Measurements from ENCODE around the gene FBXO2.

DNA sequence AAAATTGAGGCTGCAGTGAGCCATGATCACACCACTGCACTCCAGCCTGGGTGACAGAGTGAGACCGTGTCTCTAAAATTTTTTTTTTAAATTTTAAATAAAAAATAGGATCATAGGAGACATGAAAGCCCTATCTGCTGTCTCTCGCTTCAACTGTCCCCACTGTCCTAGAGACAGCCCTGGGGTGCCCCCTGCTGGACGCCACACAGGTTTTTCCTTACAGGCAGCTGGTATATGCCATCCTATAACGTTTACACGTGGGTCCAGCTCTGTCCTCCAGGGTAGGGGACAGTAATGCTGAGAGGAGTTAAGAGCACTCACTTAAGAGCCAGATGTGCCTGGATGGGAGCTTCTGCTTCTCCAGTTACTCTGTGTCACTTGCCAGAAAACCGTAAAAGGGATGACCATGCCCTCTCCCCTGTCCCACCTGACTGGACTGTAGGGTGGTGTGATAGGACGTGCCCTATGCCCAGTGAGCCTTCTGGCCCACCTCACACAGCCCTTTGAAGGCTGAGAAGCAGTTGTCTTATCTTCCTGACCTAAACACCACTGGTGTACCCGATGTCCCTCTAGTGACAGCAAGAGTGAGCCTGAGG is 8.5 kb downstream of the FBXO2 start:
- TF ChIP-seq, protein P1, sequence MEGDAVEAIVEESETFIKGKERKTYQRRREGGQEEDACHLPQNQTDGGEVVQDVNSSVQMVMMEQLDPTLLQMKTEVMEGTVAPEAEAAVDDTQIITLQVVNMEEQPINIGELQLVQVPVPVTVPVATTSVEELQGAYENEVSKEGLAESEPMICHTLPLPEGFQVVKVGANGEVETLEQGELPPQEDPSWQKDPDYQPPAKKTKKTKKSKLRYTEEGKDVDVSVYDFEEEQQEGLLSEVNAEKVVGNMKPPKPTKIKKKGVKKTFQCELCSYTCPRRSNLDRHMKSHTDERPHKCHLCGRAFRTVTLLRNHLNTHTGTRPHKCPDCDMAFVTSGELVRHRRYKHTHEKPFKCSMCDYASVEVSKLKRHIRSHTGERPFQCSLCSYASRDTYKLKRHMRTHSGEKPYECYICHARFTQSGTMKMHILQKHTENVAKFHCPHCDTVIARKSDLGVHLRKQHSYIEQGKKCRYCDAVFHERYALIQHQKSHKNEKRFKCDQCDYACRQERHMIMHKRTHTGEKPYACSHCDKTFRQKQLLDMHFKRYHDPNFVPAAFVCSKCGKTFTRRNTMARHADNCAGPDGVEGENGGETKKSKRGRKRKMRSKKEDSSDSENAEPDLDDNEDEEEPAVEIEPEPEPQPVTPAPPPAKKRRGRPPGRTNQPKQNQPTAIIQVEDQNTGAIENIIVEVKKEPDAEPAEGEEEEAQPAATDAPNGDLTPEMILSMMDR (IDR thresholded peaks at IDR 0.05 in 2 of 3, conservative IDR thresholded peaks at IDR 0.05 in 1 of 3; ENCODE audit: borderline replicate concordance in 1 of 3, insufficient read depth in 1 of 3, low read depth in 2 of 3, low read length in 2 of 3) = peak in 2 of 3 experiments; percentile 73 to 87; a peak in 4 of 6 replicates
- TF ChIP-seq, protein P2, sequence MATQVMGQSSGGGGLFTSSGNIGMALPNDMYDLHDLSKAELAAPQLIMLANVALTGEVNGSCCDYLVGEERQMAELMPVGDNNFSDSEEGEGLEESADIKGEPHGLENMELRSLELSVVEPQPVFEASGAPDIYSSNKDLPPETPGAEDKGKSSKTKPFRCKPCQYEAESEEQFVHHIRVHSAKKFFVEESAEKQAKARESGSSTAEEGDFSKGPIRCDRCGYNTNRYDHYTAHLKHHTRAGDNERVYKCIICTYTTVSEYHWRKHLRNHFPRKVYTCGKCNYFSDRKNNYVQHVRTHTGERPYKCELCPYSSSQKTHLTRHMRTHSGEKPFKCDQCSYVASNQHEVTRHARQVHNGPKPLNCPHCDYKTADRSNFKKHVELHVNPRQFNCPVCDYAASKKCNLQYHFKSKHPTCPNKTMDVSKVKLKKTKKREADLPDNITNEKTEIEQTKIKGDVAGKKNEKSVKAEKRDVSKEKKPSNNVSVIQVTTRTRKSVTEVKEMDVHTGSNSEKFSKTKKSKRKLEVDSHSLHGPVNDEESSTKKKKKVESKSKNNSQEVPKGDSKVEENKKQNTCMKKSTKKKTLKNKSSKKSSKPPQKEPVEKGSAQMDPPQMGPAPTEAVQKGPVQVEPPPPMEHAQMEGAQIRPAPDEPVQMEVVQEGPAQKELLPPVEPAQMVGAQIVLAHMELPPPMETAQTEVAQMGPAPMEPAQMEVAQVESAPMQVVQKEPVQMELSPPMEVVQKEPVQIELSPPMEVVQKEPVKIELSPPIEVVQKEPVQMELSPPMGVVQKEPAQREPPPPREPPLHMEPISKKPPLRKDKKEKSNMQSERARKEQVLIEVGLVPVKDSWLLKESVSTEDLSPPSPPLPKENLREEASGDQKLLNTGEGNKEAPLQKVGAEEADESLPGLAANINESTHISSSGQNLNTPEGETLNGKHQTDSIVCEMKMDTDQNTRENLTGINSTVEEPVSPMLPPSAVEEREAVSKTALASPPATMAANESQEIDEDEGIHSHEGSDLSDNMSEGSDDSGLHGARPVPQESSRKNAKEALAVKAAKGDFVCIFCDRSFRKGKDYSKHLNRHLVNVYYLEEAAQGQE (IDR thresholded peaks at IDR 0.05; ENCODE audit: low read depth) = no peak
- no peak for TF ChIP-seq SIN3A (IDR thresholded peaks at IDR 0.05; ENCODE audit: low read depth)
- no peak for TF ChIP-seq POLR2A (IDR thresholded peaks at IDR 0.05; ENCODE audit: borderline replicate concordance, extremely low read depth, insufficient read depth, insufficient read length)
- TF ChIP-seq ZNF274 (IDR thresholded peaks at IDR 0.05; ENCODE audit: low read depth, low read length) = no peak
- TF ChIP-seq EZH2phosphoT487 (IDR thresholded peaks at IDR 0.05; ENCODE audit: borderline replicate concordance) = no peak
- no peak for TF ChIP-seq TCF7L2 (IDR thresholded peaks at IDR 0.05; ENCODE audit: borderline replicate concordance, extremely low read depth, insufficient read depth, insufficient read length)
